ENCODE results near the gene SRGAP1.

DNA sequence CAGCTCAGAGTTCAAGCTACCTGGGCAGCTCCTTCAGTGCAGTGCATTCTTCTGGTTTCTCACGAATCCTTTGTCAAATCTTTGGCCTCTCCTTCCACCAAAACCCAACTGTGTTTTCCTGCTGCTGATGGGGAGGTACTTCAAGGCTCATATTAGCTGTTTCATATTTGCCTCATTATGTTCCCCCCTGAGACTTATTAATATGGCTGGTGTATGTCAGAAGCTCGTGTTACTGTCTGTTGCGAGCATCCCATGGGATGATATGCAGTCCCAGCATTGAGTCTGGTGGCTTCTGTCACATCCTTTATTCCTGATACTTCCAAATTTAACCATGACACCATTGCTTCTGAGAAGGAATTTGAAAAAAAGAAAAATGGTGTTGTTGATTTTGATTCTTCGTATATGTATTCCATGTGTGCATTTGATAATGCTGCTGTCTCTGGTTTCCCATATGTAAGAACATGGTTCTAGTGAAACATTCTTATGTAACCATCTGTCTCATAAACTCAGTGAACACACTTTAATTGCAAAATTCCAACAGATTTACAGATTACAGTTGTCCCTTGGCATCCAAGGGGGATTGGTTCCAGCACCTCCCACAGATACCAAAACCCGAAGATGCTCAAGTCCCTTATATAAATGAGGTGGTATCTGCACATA, 228.5 kb downstream of the SRGAP1 start:
- TF ChIP-seq, protein P1, sequence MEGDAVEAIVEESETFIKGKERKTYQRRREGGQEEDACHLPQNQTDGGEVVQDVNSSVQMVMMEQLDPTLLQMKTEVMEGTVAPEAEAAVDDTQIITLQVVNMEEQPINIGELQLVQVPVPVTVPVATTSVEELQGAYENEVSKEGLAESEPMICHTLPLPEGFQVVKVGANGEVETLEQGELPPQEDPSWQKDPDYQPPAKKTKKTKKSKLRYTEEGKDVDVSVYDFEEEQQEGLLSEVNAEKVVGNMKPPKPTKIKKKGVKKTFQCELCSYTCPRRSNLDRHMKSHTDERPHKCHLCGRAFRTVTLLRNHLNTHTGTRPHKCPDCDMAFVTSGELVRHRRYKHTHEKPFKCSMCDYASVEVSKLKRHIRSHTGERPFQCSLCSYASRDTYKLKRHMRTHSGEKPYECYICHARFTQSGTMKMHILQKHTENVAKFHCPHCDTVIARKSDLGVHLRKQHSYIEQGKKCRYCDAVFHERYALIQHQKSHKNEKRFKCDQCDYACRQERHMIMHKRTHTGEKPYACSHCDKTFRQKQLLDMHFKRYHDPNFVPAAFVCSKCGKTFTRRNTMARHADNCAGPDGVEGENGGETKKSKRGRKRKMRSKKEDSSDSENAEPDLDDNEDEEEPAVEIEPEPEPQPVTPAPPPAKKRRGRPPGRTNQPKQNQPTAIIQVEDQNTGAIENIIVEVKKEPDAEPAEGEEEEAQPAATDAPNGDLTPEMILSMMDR (IDR thresholded peaks at IDR 0.05): no peak
- TF ChIP-seq EP300 (IDR thresholded peaks at IDR 0.05): no peak
